Activated naive CD4-positive, alpha-beta T cell treated with anti-CD3 and anti-CD28 coated beads, Interleukin-2, amount 50 U/mL, for 24 hours (primary cell): ENCODE results near the gene SIPA1L3.
"Not testable (repeated sequence)": the region's sequence is repeated elsewhere in the genome, so short reads cannot be mapped to it uniquely, and the experiment has no call there.

Experiments used
- H3K27ac Mint-ChIP-seq: one replicate; pipeline ENCODE4 v1.8.0; 2021; ENCODE audit warnings: mild to moderate bottlenecking, mixed read lengths
- H3K27me3 Mint-ChIP-seq: one replicate; pipeline ENCODE4 v1.8.0; 2021; ENCODE audit warnings: mixed read lengths
- H3K36me3 Mint-ChIP-seq: one replicate; pipeline ENCODE4 v1.8.0; 2021; ENCODE audit warnings: mixed read lengths
- H3K4me1 Mint-ChIP-seq: one replicate; pipeline ENCODE4 v1.8.0; 2021; ENCODE audit warnings: mixed read lengths
- H3K4me3 Mint-ChIP-seq: one replicate; pipeline ENCODE4 v1.8.0; 2021; ENCODE audit warnings: mild to moderate bottlenecking, mixed read lengths
- H3K9me3 Mint-ChIP-seq: one replicate; pipeline ENCODE4 v1.8.0; 2021; ENCODE audit warnings: mixed read lengths

SIPA1L3 gene

GRCh38 chr19:38211766-38212165, 304.8 kb downstream of the SIPA1L3 start:
- Mint-ChIP-seq H3K27me3 (peaks cover 27% of the 10 kb centered on the region), H3K27ac (no peak overlapping the region), H3K36me3 (peaks cover 2% of the 10 kb centered on the region), H3K9me3 (no peaks in the 10 kb centered on the region), H3K4me1 (peaks cover 22% of the 10 kb centered on the region), H3K4me3 (no peak overlapping the region)

- no peak overlapping the region for H3K4me3 Mint-ChIP-seq
- H3K36me3 Mint-ChIP-seq = no peaks in the 10 kb centered on the region
- H3K27ac Mint-ChIP-seq = no peak overlapping the region
- peaks cover 32% of the 10 kb centered on the region for H3K27me3 Mint-ChIP-seq
- H3K4me1 Mint-ChIP-seq = peaks cover 22% of the 10 kb centered on the region
- no peaks in the 10 kb centered on the region for H3K9me3 Mint-ChIP-seq
These were observed 306.5 kb downstream of the SIPA1L3 start for GRCh38 chr19:38213469-38213868.

- Mint-ChIP-seq H3K4me3 (peak overlapping the region; percentile 8), H3K27ac (peak overlapping the region; percentile 31), H3K36me3 (no peaks in the 10 kb centered on the region), H3K27me3 (peaks cover 36% of the 10 kb centered on the region), H3K9me3 (no peaks in the 10 kb centered on the region), H3K4me1 (peaks cover 22% of the 10 kb centered on the region)
These were observed 307.1 kb downstream of the SIPA1L3 start for GRCh38 chr19:38213911-38214625.

GRCh38 chr19:38216785-38217641, 310.0 kb downstream of the SIPA1L3 start:
- Mint-ChIP-seq H3K27me3 (peaks cover 37% of the 10 kb centered on the region), H3K9me3 (no peaks in the 10 kb centered on the region), H3K36me3 (no peaks in the 10 kb centered on the region)

GRCh38 chr19:38218204-38218603, 311.2 kb downstream of the SIPA1L3 start:
- peaks cover 15% of the 10 kb centered on the region for H3K4me1 Mint-ChIP-seq
- peaks cover 40% of the 10 kb centered on the region for H3K27me3 Mint-ChIP-seq
- H3K36me3 Mint-ChIP-seq = no peaks in the 10 kb centered on the region
- H3K9me3 Mint-ChIP-seq = no peaks in the 10 kb centered on the region
- no peak overlapping the region for H3K4me3 Mint-ChIP-seq
- no peak overlapping the region for H3K27ac Mint-ChIP-seq

More at GRCh38 chr19:38216785-38217641, 310.0 kb downstream of the SIPA1L3 start:
- Mint-ChIP-seq H3K27ac (no peak overlapping the region), H3K4me1 (peaks cover 10% of the 10 kb centered on the region), H3K4me3 (no peak overlapping the region)

GRCh38 chr19:38219221-38219620, 312.2 kb downstream of the SIPA1L3 start:
- Mint-ChIP-seq H3K9me3 (no peaks in the 10 kb centered on the region), H3K4me1 (peaks cover 15% of the 10 kb centered on the region), H3K36me3 (no peaks in the 10 kb centered on the region), H3K27me3 (peaks cover 38% of the 10 kb centered on the region), H3K27ac (no peak overlapping the region), H3K4me3 (no peak overlapping the region)

- no peak overlapping the region for H3K27ac Mint-ChIP-seq
- H3K36me3 Mint-ChIP-seq = no peaks in the 10 kb centered on the region
- H3K27me3 Mint-ChIP-seq = peaks cover 41% of the 10 kb centered on the region
- no peaks in the 10 kb centered on the region for H3K9me3 Mint-ChIP-seq
- peaks cover 16% of the 10 kb centered on the region for H3K4me1 Mint-ChIP-seq
- no peak overlapping the region for H3K4me3 Mint-ChIP-seq
These were observed 314.4 kb downstream of the SIPA1L3 start for GRCh38 chr19:38221421-38221820.

GRCh38 chr19:38221919-38222830, 315.2 kb downstream of the SIPA1L3 start:
- no peaks in the 10 kb centered on the region for H3K9me3 Mint-ChIP-seq
- H3K4me1 Mint-ChIP-seq = peaks cover 21% of the 10 kb centered on the region
- no peak overlapping the region for H3K27ac Mint-ChIP-seq
- H3K36me3 Mint-ChIP-seq = no peaks in the 10 kb centered on the region
- H3K4me3 Mint-ChIP-seq = no peak overlapping the region
- H3K27me3 Mint-ChIP-seq = peaks cover 46% of the 10 kb centered on the region

- Mint-ChIP-seq H3K27me3 (peaks cover 49% of the 10 kb centered on the region), H3K9me3 (no peaks in the 10 kb centered on the region), H3K36me3 (no peaks in the 10 kb centered on the region), H3K4me3 (peak overlapping the region; percentile 27), H3K4me1 (peaks cover 29% of the 10 kb centered on the region), H3K27ac (no peak overlapping the region)
These were observed 316.1 kb downstream of the SIPA1L3 start for GRCh38 chr19:38223119-38223523.

GRCh38 chr19:38223617-38224013, 316.6 kb downstream of the SIPA1L3 start:
- H3K27me3 Mint-ChIP-seq = peaks cover 44% of the 10 kb centered on the region
- no peaks in the 10 kb centered on the region for H3K9me3 Mint-ChIP-seq
- no peak overlapping the region for H3K27ac Mint-ChIP-seq
- peaks cover 29% of the 10 kb centered on the region for H3K4me1 Mint-ChIP-seq
- peak overlapping the region; percentile 27 for H3K4me3 Mint-ChIP-seq
- no peaks in the 10 kb centered on the region for H3K36me3 Mint-ChIP-seq

- no peaks in the 10 kb centered on the region for H3K36me3 Mint-ChIP-seq
- H3K27me3 Mint-ChIP-seq = peaks cover 43% of the 10 kb centered on the region
- H3K27ac Mint-ChIP-seq = no peak within 1 kb of the TSS
- peak within 1 kb of the TSS; percentile 84 for H3K4me3 Mint-ChIP-seq
- peaks cover 33% of the 10 kb centered on the region for H3K4me1 Mint-ChIP-seq
- no peaks in the 10 kb centered on the region for H3K9me3 Mint-ChIP-seq
These were observed 317.2 kb downstream of the SIPA1L3 start, which contains the start of gene DPF1 for GRCh38 chr19:38224014-38224862. Gene DPF1 (minus strand): TSS chr19:38224222. CDS start chr19:38224142, 80 bp downstream.

- H3K27me3 Mint-ChIP-seq = peaks cover 43% of the 10 kb centered on the region
- H3K27ac Mint-ChIP-seq, H3K36me3 Mint-ChIP-seq, H3K9me3 Mint-ChIP-seq, H3K4me3 Mint-ChIP-seq: not testable (repeated sequence)
- peaks cover 33% of the 10 kb centered on the region for H3K4me1 Mint-ChIP-seq
These were observed 317.8 kb downstream of the SIPA1L3 start for GRCh38 chr19:38224863-38225218.

GRCh38 chr19:38227287-38228004, 320.4 kb downstream of the SIPA1L3 start:
- no peaks in the 10 kb centered on the region for H3K36me3 Mint-ChIP-seq
- H3K4me3 Mint-ChIP-seq = no peak overlapping the region
- H3K27me3 Mint-ChIP-seq = peaks cover 46% of the 10 kb centered on the region
- H3K27ac Mint-ChIP-seq = peak overlapping the region; percentile 48
- no peaks in the 10 kb centered on the region for H3K9me3 Mint-ChIP-seq
- H3K4me1 Mint-ChIP-seq = peaks cover 33% of the 10 kb centered on the region

- Mint-ChIP-seq H3K27ac (no peak overlapping the region), H3K27me3 (peaks cover 45% of the 10 kb centered on the region), H3K4me3 (no peak overlapping the region), H3K4me1 (peaks cover 30% of the 10 kb centered on the region), H3K36me3 (no peaks in the 10 kb centered on the region), H3K9me3 (no peaks in the 10 kb centered on the region)
These were observed 321.0 kb downstream of the SIPA1L3 start for GRCh38 chr19:38228005-38228377.
